GM23338 (cell line): ENCODE measurements around the gene DLG2. TPM values are rescaled to one million over a fixed set of nuclear protein-coding genes. Genes with fewer than 3 reads are reported as not detected.

ENCODE experiments used
- ATAC-seq: fragments of 200-7000 bp; cut with Tn5 transposase; 3 replicates; pipeline ENCODE4 v1.9.1; 2020
- DNase-seq: peaks from one replicate; pipeline ENCODE4 v3.0.0-alpha.2; 2015; ENCODE audit warnings: low spot score
- H2AFZ ChIP-seq: fragments of 200-600 bp; sonication (generic); 2 replicates; pipeline ENCODE4 v1.8.0; 2016; ENCODE audit warnings: antibody characterized with exemption, mild to moderate bottlenecking, moderate library complexity
- H3F3A ChIP-seq: fragments of 200-600 bp; sonication (generic); replicated peaks from 2 replicates; pipeline ENCODE4 v1.8.0; 2017; ENCODE audit warnings: antibody characterized with exemption, mixed run types, low read depth
- H3K27ac ChIP-seq: fragments of 200-600 bp; sonication (generic); 2 replicates; pipeline ENCODE4 v1.6.1; 2016; ENCODE audit warnings: low read depth
- H3K27me3 ChIP-seq: fragments of 200-600 bp; sonication (generic); 2 replicates; pipeline ENCODE4 v1.8.0; 2016; ENCODE audit warnings: mild to moderate bottlenecking, mixed run types, moderate library complexity; ENCODE audit not compliant: insufficient read depth
- H3K36me3 ChIP-seq: fragments of 200-600 bp; sonication (generic); 2 replicates; pipeline ENCODE4 v1.8.0; 2016; ENCODE audit warnings: mild to moderate bottlenecking; ENCODE audit not compliant: insufficient read depth
- H3K4me1 ChIP-seq: fragments of 200-600 bp; sonication (generic); 2 replicates; pipeline ENCODE4 v1.8.0; 2016; ENCODE audit warnings: mild to moderate bottlenecking, moderate library complexity; ENCODE audit not compliant: insufficient read depth
- H3K4me2 ChIP-seq: fragments of 200-600 bp; sonication (generic); 2 replicates; pipeline ENCODE4 v1.7.1; 2017; ENCODE audit warnings: mixed run types
- H3K4me3 ChIP-seq: fragments of 200-600 bp; sonication (generic); 2 replicates; pipeline ENCODE4 v1.6.1; 2016; ENCODE audit warnings: mixed run types
- H3K79me2 ChIP-seq: fragments of 200-600 bp; sonication (generic); replicated peaks from 2 replicates; pipeline ENCODE4 v1.8.0; 2017; ENCODE audit warnings: mild to moderate bottlenecking; ENCODE audit not compliant: insufficient read depth
- H3K9me2 ChIP-seq: fragments of 200-600 bp; sonication (generic); 2 replicates; pipeline ENCODE4 v1.8.0; 2017; ENCODE audit not compliant: insufficient read depth
- H4K20me1 ChIP-seq: fragments of 200-600 bp; sonication (generic); replicated peaks from 2 replicates; pipeline ENCODE4 v1.8.0; 2017; ENCODE audit warnings: mild to moderate bottlenecking; ENCODE audit not compliant: insufficient read depth
- H3K27ac Mint-ChIP-seq: 2 replicates; pipeline ENCODE4 v1.8.0; 2020; ENCODE audit warnings: inconsistent platforms, mild to moderate bottlenecking, moderate library complexity, mixed read lengths
- H3K27me3 Mint-ChIP-seq: 3 replicates; pipeline ENCODE4 v1.8.0; 2022; ENCODE audit warnings: low read depth, mild to moderate bottlenecking, moderate library complexity, mixed read lengths, inconsistent platforms; ENCODE audit not compliant: insufficient read depth, poor library complexity
- H3K36me3 Mint-ChIP-seq: 3 replicates; pipeline ENCODE4 v1.8.0; 2021; ENCODE audit warnings: low read depth, mild to moderate bottlenecking, inconsistent platforms, moderate library complexity, mixed read lengths
- H3K4me1 Mint-ChIP-seq: 3 replicates; pipeline ENCODE4 v1.8.0; 2020; ENCODE audit warnings: mild to moderate bottlenecking, inconsistent platforms, mixed read lengths
- H3K4me3 Mint-ChIP-seq: 3 replicates; pipeline ENCODE4 v1.8.0; 2021; ENCODE audit warnings: moderate library complexity, mild to moderate bottlenecking, inconsistent platforms, mixed read lengths
- H3K9me3 Mint-ChIP-seq: 3 replicates; pipeline ENCODE4 v1.8.0; 2020; ENCODE audit warnings: moderate library complexity, mild to moderate bottlenecking, inconsistent platforms, mixed read lengths
- CREB1 ChIP-seq: fragments of 250-450 bp; sonication (Bioruptor Pico); IDR thresholded peaks from 2 replicates; pipeline ENCODE4 v1.5.0; 2020; ENCODE audit warnings: low read depth, mild to moderate bottlenecking, moderate library complexity
- CTCF ChIP-seq, 2 experiments: fragments of 200-600 bp in 1 of 2; sonication (generic) in 1 of 2; conservative IDR thresholded peaks; 2 replicates each; pipeline versions ENCODE4 v1.5.1 to v1.6.1; 2016 to 2017; ENCODE audit warnings: antibody characterized with exemption in 2 of 2, low read depth in 2 of 2, mild to moderate bottlenecking in 2 of 2, moderate library complexity in 1 of 2
- EZH2 ChIP-seq: fragments of 200-600 bp; sonication (generic); IDR thresholded peaks from one replicate; pipeline ENCODE4 v1.8.0; 2017; ENCODE audit warnings: antibody characterized with exemption, mild to moderate bottlenecking, low read depth; ENCODE audit not compliant: unreplicated experiment
- EZH2phosphoT487 ChIP-seq: fragments of 200-600 bp; sonication (generic); IDR thresholded peaks from one replicate; pipeline ENCODE4 v1.8.1; 2018; ENCODE audit warnings: antibody characterized with exemption; ENCODE audit not compliant: unreplicated experiment
- JUNB ChIP-seq: IDR thresholded peaks from one replicate; pipeline ENCODE4 v1.6.1; 2016; ENCODE audit warnings: antibody characterized with exemption; ENCODE audit not compliant: unreplicated experiment
- NANOG ChIP-seq: IDR thresholded peaks from 2 replicates; pipeline ENCODE4 v1.6.1; 2016; ENCODE audit warnings: antibody characterized with exemption, borderline replicate concordance
- POLR2AphosphoS5 ChIP-seq: IDR thresholded peaks from 2 replicates; pipeline ENCODE4 v1.6.1; 2016; ENCODE audit warnings: antibody characterized with exemption, low read depth
- ZNF114 ChIP-seq: fragments of 250-450 bp; sonication (Bioruptor Pico); IDR thresholded peaks from 2 replicates; pipeline ENCODE4 v1.5.0; 2020; ENCODE audit warnings: mild to moderate bottlenecking, moderate library complexity
- ZNF331 ChIP-seq: fragments of 250-450 bp; sonication (Bioruptor Pico); IDR thresholded peaks from 2 replicates; pipeline ENCODE4 v1.5.0; 2020; ENCODE audit warnings: low read depth, mild to moderate bottlenecking, moderate library complexity
- ZNF462 ChIP-seq: fragments of 250-450 bp; sonication (Bioruptor Pico); IDR thresholded peaks from 2 replicates; pipeline ENCODE4 v1.5.0; 2020; ENCODE audit warnings: mild to moderate bottlenecking, moderate library complexity
- polyA plus RNA-seq: library from polyadenylated mRNA; unstranded; fragments of >200 nt; fragmentation: Nextera tagmentation; extraction: Ambion mirVana; gene quantifications from 2 replicates; pipeline ENCODE4 v1.2.1, GENCODE V29; 2016
- total RNA-seq: library from RNA; depleted of rRNA; stranded (reverse); fragments of >200 nt; shearing (Covaris generic); gene quantifications from 2 replicates; pipeline ENCODE4 v1.2.3, GENCODE V29; 2014
- TF ChIP-seq, protein P1 (sequence below): IDR thresholded peaks from 2 replicates; pipeline ENCODE4 v1.6.1; 2016; ENCODE audit warnings: antibody characterized with exemption
- TF ChIP-seq, protein P2 (sequence below): IDR thresholded peaks from one replicate; pipeline ENCODE4 v1.6.1; 2018; ENCODE audit warnings: antibody characterized with exemption; ENCODE audit not compliant: unreplicated experiment

The DLG2 gene
- total and polyA plus RNA-seq, 2 experiments from 2014 or later, result 19.8 to 21.5 TPM

DNA sequence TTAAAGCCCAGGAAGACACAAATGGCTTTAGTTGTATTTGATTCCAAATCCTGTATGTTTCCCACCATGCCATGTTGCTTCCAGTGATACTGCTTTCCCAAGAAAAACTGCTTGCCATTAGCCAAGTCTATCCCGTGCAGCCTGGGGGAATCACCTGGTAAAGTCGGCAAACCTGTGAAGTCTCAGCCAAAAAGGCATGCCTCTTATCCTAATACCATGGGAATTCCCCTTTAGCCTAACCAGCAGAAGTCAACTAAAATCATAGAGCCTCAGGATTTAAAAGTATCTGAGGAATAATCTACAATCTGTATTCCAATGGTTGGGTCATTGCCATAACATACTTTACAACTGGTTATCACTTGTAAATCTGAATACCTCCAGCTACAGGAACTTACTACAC is 869.4 kb downstream of the DLG2 start (continued):
- TF ChIP-seq, protein P1, sequence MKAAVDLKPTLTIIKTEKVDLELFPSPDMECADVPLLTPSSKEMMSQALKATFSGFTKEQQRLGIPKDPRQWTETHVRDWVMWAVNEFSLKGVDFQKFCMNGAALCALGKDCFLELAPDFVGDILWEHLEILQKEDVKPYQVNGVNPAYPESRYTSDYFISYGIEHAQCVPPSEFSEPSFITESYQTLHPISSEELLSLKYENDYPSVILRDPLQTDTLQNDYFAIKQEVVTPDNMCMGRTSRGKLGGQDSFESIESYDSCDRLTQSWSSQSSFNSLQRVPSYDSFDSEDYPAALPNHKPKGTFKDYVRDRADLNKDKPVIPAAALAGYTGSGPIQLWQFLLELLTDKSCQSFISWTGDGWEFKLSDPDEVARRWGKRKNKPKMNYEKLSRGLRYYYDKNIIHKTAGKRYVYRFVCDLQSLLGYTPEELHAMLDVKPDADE, result no peak
- no peak for TF ChIP-seq ZNF331 (CRISPR knock-in tag)

DNA sequence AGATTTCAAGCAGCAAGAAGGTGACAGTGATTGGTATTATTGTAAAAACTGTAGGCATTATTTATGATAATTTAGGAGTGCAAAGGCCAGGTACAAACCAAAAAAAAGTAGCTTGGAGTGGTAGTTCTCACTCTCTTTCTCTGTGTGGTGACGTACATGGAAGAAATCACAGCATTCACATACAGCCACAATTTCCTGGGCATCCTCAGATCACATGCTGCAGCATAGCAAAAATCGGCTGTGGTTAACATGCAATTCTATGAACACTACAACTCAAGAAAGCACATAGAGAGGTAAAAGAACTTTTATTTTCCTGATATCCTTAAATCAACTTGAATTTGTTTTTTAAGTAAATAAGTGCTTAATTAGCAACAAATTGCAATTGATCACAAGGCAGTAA is 875.8 kb downstream of the DLG2 start:
- Histone ChIP-seq H3K4me3 (no peak overlapping the region), H3K36me3 (no peaks in the 10 kb centered on the region), H3K27me3 (no peaks in the 10 kb centered on the region), H2AFZ (no peak overlapping the region), H3K27ac (no peak overlapping the region), H3F3A (no peaks in the 10 kb centered on the region), H3K79me2 (no peaks in the 10 kb centered on the region), H3K9me2 (no peaks in the 10 kb centered on the region), H3K4me2 (no peak overlapping the region), H4K20me1 (no peaks in the 10 kb centered on the region), H3K4me1 (no peaks in the 10 kb centered on the region)
- no peak for ATAC-seq
- no peaks in the 10 kb centered on the region for H3K27me3 Mint-ChIP-seq
- H3K4me1 Mint-ChIP-seq, result no peaks in the 10 kb centered on the region
- no peak overlapping the region for H3K27ac Mint-ChIP-seq
- DNase-seq, result no peak
- no peaks in the 10 kb centered on the region for H3K36me3 Mint-ChIP-seq
- no peak overlapping the region for H3K4me3 Mint-ChIP-seq
- H3K9me3 Mint-ChIP-seq, result no peaks in the 10 kb centered on the region
- no peak for TF ChIP-seq ZNF114 (CRISPR knock-in tag)
- no peak for TF ChIP-seq EZH2phosphoT487
- no peak for TF ChIP-seq CTCF (conservative IDR thresholded peaks at IDR 0.05; ENCODE audit: low read depth in 2 of 2)
- TF ChIP-seq POLR2AphosphoS5, result no peak
- TF ChIP-seq ZNF462 (CRISPR knock-in tag), result no peak
- TF ChIP-seq CREB1 (CRISPR knock-in tag), result no peak
- TF ChIP-seq EZH2, result no peak
- TF ChIP-seq NANOG, result no peak
- TF ChIP-seq JUNB, result no peak
- TF ChIP-seq, protein P2, sequence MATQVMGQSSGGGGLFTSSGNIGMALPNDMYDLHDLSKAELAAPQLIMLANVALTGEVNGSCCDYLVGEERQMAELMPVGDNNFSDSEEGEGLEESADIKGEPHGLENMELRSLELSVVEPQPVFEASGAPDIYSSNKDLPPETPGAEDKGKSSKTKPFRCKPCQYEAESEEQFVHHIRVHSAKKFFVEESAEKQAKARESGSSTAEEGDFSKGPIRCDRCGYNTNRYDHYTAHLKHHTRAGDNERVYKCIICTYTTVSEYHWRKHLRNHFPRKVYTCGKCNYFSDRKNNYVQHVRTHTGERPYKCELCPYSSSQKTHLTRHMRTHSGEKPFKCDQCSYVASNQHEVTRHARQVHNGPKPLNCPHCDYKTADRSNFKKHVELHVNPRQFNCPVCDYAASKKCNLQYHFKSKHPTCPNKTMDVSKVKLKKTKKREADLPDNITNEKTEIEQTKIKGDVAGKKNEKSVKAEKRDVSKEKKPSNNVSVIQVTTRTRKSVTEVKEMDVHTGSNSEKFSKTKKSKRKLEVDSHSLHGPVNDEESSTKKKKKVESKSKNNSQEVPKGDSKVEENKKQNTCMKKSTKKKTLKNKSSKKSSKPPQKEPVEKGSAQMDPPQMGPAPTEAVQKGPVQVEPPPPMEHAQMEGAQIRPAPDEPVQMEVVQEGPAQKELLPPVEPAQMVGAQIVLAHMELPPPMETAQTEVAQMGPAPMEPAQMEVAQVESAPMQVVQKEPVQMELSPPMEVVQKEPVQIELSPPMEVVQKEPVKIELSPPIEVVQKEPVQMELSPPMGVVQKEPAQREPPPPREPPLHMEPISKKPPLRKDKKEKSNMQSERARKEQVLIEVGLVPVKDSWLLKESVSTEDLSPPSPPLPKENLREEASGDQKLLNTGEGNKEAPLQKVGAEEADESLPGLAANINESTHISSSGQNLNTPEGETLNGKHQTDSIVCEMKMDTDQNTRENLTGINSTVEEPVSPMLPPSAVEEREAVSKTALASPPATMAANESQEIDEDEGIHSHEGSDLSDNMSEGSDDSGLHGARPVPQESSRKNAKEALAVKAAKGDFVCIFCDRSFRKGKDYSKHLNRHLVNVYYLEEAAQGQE, result no peak
- no peak for TF ChIP-seq ZNF331 (CRISPR knock-in tag)
- TF ChIP-seq, protein P1, result no peak
